ENCODE measurements around the gene MYO1E.
"Not testable (repeated sequence)": the region's sequence is repeated elsewhere in the genome, so short reads cannot be mapped to it uniquely, and the experiment has no call there.

The MYO1E gene

DNA sequence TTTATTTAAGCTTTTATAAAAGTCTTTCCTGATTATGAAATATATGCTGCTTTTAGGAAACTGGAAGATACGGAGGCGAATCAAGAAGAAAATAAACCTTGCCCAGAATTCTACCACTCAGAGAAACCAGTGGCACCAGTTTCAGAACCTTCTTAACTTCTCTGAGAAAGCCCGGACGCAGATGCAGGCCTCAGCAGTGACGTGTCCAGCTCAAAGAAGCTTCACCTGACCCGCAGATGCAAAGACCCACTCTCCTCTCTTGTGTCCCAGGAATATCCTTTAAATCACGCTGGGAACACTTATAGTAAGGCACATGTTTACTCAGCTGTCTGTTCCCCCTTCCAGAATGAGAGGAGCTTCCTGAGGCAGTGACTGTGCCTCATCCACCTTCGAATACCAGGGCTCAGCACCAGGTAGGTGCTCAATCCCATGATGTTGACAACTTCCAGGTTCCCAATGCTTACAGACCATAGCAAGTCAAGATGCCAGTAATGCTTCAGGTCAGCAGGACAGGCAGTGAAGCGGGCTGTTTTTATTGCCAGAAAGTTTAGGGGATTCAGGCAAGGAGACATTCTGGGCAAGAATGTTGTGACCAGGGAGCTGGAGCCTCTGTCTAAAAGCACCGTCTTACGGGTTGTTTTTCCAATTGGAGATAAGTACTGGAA lies 205.9 kb downstream of the MYO1E start:
- no peak for DNase-seq (ENCODE audit: low read depth, low spot score)

DNA sequence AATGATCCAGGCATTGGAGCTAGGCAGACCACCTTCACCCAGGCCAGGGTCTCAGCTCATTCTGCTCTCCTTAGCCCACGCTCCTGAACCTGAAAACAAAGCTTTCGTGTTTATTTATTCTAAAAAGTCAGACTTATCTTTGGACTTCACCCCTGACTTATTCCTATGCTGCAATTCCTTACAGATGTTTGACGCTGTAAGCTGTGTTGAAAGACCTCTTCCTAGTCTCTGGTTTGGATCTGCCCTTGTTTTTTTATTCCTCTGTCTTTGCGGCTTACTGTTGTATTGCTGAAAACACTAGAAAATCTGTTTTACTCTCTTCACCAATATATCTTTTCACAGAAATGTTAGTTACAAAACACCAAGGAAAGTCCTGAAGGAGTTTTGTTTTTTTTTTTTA lies 206.5 kb downstream of the MYO1E start:
- no peak for DNase-seq (ENCODE audit: low read depth, low spot score)

DNA sequence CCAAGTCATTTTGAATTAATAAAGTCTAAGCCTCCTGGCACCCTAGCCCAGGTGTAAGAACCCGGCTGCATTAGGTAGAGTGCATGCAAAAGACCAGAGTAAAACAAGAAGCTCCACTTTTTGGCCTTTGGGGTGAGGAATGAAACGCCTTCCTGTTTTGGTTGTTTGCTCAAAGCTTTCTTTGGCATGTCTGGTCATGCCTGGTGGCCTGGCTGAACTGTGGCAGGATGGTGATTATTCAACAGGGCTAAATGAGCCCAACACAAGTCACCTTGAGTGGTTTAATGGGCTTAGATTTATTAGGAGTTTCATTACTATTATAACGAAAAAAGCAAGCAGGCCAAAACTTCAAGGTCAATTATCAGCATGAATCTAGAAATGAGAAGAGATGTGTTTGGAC lies 206.9 kb downstream of the MYO1E start:
- no peak for DNase-seq (ENCODE audit: low read depth, low spot score)

DNA sequence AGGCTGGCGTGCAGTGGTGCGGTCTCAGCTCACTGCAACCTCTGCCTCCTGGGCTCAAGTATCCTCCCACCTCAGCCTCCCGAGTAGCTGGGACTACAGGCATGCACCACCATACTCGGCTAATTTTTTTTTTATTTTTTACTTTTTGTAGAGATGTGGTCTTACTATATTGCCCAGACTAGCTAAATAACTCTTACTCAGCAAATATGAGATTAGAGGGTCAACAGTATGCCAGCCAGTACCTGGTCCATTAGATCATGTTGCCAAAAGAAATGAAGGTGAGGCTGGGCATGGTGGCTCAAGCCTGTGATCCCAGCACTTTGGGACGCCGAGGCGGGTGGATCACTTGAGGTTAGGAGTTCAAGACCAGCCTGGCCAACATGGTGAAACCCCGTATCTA lies 210.6 kb downstream of the MYO1E start:
- not testable (repeated sequence) for DNase-seq (ENCODE audit: low read depth, low spot score)

DNA sequence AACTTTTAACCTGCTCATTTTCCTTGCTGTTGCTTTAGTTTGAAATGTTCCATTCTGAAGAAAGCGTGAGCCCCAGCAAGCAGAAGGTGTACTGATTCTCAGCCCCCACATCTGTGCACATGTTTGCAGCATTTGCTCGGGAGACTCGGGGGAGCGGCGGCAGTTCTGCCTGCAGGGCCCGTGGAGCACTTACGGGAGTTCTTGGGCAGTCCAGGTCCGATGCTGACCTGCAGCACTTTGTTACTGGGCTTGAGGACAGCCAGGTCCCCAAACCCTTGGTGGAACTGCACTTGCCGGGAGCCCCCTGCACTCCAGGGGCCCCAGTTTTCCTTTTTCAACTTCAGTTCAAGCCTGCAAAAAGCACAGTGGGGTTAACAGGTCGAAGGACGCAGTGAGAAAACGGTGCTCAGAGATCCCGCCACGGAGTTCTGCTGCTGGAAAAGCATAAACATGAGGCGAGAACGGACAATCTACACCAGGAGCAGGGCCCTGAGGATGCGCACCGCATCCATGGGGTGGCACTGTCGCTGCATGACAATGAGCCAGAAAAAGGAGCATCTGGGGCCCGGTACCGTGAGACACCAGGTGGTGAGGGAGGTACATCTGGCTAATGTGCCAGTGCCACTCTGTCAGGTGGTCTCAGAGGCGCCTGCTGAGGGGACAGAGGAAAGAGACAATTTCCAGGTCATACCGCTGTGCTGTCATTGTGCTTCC lies 211.6 kb downstream of the MYO1E start:
- no peak for DNase-seq (ENCODE audit: low read depth, low spot score)

DNA sequence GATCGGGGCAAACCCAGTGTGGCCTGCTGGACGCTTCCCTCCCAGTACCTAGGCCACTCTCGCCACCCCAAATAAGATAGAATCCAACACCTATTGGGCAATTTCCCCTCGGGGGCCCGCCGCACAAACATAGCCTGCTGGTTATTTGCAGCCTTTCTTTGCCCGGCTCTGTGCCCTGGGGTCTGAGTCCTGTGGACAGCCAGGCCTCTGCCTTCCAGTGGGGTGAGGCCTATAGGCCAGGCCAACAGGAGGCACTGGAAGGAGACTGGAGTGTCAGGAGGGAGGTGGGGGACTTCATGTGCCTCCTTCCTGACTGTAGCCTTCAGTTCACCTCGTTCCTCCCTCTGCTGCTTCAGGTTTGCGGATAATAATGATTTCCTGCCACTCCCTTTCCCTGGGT lies 213.5 kb downstream of the MYO1E start:
- DNase-seq (ENCODE audit: low read depth, low spot score): no peak

DNA sequence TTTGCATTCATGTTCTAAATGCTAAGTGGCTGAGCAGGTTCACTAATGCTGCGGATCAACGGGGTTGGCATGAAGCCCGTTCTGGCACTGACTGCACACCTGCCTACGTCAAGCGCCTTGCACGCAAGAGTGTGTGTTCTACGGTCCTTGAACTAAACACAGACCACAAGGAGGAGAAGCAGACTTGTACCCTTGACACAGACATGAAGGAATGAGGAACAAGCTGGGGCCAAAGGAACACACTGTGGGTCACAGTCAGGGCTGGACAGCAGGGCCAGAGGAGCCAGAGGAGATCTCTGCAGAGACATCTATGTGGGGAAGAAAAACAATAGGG lies 214.0 kb downstream of the MYO1E start:
- DNase-seq (ENCODE audit: low read depth, low spot score): no peak

DNA sequence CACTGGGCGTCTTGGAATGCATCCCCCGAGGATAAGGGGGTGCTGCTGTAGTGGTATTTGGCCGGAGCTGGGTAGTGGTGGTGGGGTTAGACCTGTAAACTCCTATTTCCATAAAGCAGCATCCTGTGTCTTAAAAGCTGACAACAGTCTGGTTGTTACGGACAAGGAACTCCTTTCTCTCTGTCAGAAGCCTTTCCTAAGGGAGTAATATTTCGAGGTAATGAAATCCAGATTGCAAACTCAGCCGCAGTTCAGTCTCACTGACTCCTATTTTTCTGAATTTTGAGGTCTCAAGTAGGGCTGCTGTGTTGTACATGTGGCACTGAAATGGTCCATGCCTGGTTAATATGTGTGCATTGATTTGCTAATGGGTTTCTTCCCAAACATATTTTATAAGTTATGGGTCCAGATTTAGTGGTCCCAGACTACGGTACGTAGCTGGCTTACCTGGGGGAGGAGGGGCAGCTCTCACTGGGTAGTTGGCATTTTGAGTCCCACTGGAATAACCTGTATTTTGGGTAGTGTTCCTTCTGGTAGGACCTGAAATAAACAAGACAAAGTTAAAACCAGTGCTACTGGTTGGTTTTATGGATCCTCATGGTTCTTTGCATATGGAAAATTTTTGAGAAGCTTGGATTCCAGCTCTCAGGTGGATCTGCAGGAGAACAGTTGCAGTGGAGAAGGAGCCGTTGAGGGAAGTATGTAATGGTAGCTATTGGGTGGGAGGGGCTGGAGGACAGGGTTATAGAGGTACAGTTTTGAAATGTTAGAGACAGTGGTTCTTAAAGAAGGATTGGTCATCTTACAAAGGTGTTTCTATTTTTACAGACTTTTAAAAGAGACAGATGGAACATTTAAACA lies 214.6 kb downstream of the MYO1E start:
- DNase-seq (ENCODE audit: low read depth, low spot score): no peak

DNA sequence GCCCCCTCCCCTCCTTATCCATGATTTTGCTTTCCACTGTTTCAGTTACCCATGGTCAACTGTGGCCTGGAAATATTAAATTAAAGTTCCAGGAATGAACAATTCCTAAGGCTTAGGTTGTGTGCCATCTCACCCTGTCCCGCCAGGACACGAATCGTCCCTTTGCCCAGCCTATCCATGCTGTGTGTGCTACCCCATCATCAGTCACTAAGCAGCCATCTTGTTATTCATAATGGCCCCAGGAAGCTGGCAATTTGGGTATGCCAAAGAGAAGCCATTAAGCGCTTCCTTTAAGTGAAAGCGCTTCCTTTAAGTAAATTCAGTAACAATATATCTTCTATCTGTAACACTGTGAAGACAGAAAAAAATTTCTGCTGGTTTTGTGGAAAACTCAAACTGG lies 215.3 kb downstream of the MYO1E start:
- no peak for DNase-seq (ENCODE audit: low read depth, low spot score)

DNA sequence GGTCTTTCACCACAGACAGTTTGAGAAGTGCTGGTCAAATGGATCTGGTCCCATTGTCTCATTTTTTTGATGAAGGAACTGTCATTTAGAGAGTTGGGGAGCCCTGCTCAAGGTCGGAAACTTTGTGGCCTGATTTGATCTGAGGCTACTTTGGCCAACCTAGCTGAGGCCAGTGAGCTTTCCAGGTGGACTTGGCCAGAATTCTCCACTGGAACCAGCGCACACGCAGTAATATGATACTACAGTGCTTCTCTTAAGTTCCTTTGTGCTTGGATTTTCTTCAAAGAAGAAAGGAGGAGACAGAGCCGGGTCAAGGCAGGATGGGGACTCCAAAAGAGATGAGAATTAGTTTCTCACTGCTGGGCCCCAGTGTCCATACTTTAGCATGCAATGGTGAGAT lies 217.2 kb downstream of the MYO1E start:
- DNase-seq (ENCODE audit: low read depth, low spot score): no peak

DNA sequence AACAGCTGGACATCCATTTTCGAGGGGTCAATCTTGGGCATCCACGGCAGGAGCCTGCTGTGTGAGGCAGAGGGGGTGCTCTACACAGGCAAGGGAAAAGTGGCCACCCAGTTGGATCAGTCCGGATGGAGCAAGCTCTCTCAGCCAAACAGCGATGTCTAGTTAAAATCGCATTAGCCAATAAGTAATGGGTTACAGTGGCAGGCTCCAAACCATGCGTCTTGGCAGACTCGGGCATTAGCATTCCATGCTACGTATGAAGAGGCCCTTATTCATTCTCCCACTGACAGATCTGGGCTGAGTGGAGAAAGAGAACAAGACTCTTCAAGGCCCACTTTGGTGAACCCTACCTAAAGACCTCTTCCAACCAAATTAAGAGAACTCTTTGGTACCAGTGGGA lies 218.4 kb downstream of the MYO1E start:
- no peak for DNase-seq (ENCODE audit: low read depth, low spot score)

DNA sequence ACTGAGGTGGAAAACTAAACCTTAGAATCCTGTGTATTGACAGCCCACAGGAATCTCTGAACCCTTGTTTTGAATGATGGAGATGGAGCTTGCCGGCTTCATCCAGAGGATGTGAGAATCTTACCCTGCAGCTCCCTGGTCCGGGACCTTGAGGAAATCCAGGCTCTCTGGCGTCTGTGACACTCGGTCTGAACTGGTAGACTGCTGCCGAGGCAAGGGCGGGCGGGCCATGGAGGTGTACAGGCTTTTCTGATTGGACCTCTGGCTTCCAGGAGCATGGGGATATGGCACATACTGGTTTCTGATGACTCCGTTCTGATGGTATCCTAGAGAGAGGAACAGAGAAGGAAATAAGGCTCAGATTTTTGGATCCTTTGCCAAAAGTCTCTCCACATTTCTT lies 219.2 kb downstream of the MYO1E start:
- no peak for DNase-seq (ENCODE audit: low read depth, low spot score)

DNA sequence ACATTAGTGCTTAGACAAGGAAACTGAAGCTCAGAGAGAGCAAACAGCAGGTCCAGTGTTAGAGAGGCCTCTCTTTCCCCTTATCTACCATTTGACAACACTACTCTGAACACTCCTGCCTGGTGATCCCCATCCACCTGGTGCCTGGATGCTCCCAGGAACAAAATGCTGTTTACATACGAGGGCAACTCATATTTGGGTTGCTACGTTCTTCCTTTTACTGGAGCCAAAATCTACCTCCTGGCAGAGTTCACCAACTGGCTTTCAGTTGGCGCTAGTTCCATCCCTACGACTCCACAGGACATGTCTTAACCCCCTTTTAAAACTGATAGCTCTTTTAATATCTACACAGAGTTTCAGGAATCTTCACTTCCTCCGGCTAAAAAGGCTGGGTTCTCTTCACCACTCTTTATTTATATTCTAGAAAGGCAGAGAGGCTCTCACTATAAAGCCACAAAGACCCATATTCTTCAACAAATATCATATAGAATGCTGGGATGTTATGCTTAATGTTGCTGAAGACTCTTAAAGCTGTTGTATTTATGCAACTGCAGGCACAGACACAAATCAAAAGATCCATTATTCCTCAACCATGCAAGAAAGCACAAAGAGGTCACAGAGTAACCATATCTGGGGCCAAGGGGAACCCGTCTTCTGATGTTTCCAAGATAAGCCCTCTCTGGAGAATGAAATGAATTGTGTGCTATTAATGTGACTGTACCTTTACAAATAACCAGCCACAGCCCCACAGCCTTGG lies 219.8 kb downstream of the MYO1E start:
- no peak for DNase-seq (ENCODE audit: low read depth, low spot score)

DNA sequence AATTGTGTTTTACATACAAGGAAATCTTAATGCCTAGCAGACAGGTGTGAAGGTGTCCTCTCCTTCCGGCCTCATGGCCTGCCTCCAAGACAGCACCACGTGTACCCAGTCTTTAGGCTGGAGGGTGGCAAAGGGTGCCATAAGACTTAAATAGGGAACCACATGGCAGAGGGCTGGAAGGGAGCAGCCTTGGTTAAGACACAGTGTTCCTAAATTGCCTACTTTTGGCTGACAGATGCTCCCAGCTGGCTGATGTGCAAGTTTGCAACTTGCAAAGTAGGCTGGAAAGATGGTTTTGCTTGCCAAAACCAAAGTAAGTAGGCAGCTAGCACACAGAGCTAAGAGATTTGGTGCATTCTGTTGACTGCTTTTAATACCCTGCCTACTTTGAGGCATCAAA lies 222.5 kb downstream of the MYO1E start:
- no peak for DNase-seq (ENCODE audit: low read depth, low spot score)

DNA sequence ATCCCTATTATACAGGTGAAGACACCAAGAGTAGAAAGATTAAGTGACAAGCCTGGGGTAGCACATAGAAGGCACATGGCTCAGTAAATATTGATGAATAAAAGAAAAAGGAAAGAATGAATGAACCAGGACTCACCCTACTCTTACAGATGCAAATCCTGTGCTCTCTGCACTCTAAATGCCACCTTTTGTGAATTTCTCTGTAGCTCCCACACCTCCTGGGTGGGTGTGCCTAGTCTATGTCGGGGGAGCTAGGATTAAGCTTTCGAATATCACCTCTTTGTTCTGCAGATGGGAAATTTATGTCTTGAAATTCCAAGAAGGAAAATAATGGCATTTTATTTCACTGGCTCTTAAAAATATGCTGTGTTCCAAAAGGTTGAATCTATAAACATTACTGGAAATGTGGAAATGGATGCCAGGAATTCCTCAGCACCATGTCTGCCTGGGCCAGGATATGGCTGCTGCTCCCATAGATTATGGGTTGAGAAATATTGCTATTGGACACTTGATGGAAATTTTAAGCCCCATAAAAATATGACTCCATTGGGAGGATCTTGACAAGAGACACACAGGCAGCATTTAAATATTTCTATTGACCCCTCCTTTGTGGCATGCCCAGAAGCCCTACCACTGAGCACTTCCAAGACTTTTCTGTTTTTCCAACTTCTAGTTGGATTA lies 224.4 kb downstream of the MYO1E start:
- DNase-seq (ENCODE audit: low read depth, low spot score): no peak

DNA sequence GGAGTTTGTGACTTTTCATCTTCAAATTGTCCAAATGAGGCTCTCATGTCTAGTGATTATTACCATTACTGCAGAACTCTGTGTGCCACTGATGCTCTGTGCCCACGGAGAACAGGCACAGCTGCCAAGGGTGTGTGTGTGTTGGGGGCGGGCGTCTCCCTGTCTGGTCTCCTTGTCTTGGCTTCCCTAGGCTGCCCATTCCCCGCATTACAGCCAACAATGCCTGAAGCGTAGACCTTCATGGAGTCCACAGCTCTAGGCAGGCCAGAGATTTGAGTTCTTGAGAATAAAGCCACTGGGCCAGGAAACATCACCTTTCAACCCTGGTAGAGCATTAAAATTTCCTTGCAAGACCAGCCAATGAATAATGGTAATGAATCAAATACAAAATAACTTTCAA lies 225.0 kb downstream of the MYO1E start:
- DNase-seq (ENCODE audit: low read depth, low spot score): no peak

DNA sequence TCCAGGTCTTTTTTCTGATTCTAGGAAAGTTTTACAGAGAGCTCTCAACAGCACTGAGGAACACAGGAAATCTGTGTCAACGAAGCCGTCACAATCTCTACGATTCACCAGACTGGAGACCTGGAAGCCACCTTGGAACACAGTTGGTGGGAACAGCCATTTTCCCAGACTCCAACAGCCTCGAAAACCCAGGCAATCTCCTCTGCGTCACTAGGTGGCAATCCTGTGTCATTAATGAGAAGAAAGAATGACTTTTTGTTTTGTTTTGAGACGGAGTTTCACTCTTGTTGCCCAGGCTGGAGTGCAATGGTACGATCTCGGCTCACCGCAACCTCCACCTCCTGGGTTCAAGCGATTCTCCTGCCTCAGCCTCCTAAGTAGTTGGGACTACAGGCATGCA lies 228.1 kb downstream of the MYO1E start:
- DNase-seq (ENCODE audit: low read depth, low spot score): not testable (repeated sequence)

DNA sequence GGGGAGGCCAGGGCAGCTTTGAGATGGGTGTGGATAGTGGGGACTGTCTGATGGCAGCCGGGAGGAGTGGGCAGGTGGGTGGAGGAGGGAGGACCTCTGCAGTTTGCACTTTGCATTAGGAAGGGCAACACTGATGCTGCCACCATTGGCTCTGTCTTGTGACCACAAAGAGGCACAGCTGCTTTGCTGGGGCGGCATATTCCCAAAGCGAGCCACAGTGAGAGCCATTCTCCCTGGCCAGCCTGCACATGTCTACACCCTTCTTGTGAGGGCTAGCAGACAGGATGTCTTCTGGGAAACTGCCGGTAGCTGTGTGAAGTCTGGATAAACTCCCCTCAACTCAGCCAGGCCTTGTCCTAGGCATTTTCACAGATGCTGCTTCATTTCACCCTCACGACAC lies 229.4 kb downstream of the MYO1E start:
- no peak for DNase-seq (ENCODE audit: low read depth, low spot score)

DNA sequence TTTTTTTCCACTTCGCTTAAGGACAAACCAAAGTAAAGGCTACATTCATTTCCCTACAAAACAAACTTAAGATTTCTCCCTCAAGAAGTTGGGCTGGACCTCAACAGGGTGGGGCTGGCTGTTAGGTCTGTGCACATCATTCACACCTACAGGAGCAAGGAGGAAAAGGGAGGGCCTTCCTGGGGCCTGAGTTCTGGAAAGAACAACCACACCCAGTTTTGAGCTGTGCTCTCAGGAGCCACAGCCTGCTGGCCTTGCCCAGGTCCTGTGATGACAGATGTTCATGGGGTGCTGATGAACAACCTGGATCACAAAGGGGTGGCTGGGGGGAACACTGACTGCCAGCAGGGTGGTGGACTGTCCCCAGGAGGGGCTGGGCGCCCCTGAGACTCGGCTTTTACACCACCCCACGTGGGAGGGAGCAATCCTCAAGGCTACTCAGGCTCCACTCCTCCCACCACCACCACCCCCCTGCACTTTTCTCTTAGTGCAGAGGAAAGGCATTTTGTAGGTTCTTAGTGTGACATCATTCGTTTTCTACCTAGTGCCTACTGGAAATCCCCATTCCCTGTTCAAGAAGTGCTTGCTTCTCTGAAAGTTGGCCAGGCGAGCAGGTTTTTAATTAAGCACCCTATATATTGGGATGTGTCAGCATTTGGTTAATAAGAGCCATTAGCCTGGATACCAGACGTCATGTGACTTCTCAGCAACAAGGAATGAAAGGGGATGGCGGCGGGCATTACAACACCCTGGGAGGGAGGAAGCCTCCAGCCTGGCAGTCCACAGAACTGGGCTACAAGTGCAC lies 232.0 kb downstream of the MYO1E start:
- DNase-seq (ENCODE audit: low read depth, low spot score): no peak

DNA sequence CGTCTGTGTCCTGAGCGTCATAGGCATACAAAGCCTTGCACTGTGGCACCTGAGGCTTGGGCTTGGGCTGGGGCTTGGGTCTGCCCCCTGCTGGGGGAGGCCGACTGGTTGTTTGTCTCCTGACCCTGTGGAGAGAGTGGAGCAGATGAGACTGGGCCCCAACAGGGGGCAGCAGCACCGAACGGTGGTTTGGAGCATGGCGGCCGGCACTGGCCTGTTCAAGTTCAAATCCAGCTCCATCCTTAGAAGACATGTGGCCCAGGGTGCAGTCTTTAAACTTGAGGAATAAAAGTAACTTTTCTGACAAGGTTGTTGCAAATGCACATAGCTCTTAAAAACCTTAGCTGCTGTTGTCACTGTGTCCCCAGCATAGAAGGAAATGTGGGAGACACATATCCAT lies 234.4 kb downstream of the MYO1E start:
- DNase-seq (ENCODE audit: low read depth, low spot score): no peak

DNA sequence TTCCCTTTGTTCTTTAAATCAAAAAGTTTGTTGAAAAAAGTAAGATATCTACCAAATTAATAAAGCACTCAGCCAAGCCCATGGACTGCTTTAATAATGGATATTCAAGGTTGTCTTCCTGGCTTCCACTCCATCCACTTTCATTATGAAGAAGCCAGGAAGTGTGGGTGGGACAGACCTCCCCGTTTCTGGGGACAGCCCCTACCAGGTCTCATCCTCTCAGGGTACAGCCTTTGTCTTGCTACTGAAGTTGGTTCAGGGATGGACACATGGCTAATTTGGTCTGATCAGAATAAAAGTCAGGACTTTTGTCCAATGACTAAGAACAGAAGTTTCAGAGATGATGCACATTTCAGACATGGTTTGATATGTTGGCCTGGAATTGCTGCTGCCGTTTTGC lies 235.1 kb downstream of the MYO1E start:
- DNase-seq (ENCODE audit: low read depth, low spot score): no peak

All from brain pericyte (primary cell).